Vagina (tissue), 2 donors: ENCODE results near the gene ATP5PO.

Source experiments
- CTCF ChIP-seq, 3 experiments: fragments of 450-650 bp in 2 of 3; fragments of 200-600 bp in 1 of 3; sonication (generic) in 1 of 3; IDR thresholded peaks; one replicate each; pipeline ENCODE4 v1.5.1; 2017 to 2019; ENCODE audit warnings: antibody characterized with exemption in 3 of 3, mild to moderate bottlenecking in 2 of 3, moderate library complexity in 2 of 3
- POLR2A ChIP-seq, 2 donors: fragments of 450-650 bp; IDR thresholded peaks; one replicate each; pipeline ENCODE4 v1.6.1; 2017; ENCODE audit warnings: antibody characterized with exemption in 2 of 2, mild to moderate bottlenecking in 2 of 2, moderate library complexity in 2 of 2
- POLR2AphosphoS5 ChIP-seq, 2 donors: sonication (generic); formaldehyde crosslinking; IDR thresholded peaks; one replicate each; pipeline ENCODE4 v1.9.0; 2017; ENCODE audit warnings: antibody characterized with exemption in 2 of 2, mild to moderate bottlenecking in 2 of 2, low read depth in 1 of 2; ENCODE audit not compliant: insufficient read depth in 1 of 2

- no peak for TF ChIP-seq POLR2A (IDR thresholded peaks at IDR 0.05)
- no peak for TF ChIP-seq CTCF (IDR thresholded peaks at IDR 0.05)
- no peak for TF ChIP-seq POLR2AphosphoS5 (IDR thresholded peaks at IDR 0.05; ENCODE audit: insufficient read depth in 1 of 2, low read depth in 1 of 2)
These were observed 22.8 kb downstream of the ATP5PO start for GRCh38 chr21:33892853-33893252.
